NCI-H460 (cell line): ENCODE results near the gene MAJIN. TPM values are rescaled to one million over a fixed set of nuclear protein-coding genes. Genes with fewer than 3 reads are reported as not detected.

Experiments
- DNase-seq: peaks from one replicate; pipeline ENCODE4 v3.0.0-alpha.2; 2016; ENCODE audit warnings: low read depth; ENCODE audit errors: extremely low read depth
- small RNA-seq, 2 experiments: library from RNA; depleted of rRNA; stranded (forward); fragments of <200 nt; gene quantifications; one replicate each; pipeline ENCODE3, GENCODE V24; 2014
- total RNA-seq: library from RNA; depleted of rRNA; stranded (reverse); fragments of >200 nt; shearing (Covaris generic); gene quantifications from 2 replicates; pipeline ENCODE4 v1.2.3, GENCODE V29; 2014; rRNA removed

The MAJIN gene
- total RNA-seq, 1 experiment from 2014 or later, result not detected

DNA sequence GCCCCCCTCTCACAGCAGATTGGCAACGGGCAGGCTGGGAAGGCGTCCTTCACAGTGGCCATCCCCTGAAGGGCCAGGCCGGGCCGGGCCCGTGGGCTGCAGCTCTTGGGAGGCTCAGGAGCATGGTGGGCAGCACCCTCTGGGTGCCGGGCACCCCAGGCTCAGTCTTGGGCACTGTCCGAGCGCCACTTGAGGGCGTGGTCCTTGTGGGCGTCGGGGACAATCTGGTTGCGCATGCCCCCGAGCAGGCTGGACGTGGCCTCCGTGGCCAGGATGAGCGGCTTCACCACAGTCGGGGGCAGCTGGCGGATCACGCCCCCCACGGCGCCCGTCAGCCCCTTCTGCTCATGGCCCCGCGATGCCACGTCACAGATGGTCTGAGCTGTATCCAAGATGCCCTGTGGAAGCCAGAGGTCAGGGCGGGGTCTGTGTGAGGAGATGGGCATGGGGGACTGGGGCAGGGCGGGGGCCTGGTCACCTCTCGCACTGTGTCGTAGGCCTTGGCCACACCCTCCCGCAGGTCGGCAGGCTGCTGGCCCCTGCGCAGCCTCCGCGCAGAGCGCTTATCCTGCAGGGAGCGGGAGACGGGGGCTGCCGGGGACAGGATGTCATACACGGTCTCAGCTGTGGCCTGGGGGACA, 77.0 kb downstream of the MAJIN start:
- no peak for DNase-seq

GRCh38 chr11:64894070-64894811, 77.7 kb downstream of the MAJIN start:
- DNase-seq, result peak; percentile 65

GRCh38 chr11:64893194-64894069, 78.5 kb downstream of the MAJIN start:
- DNase-seq, result no peak

DNA sequence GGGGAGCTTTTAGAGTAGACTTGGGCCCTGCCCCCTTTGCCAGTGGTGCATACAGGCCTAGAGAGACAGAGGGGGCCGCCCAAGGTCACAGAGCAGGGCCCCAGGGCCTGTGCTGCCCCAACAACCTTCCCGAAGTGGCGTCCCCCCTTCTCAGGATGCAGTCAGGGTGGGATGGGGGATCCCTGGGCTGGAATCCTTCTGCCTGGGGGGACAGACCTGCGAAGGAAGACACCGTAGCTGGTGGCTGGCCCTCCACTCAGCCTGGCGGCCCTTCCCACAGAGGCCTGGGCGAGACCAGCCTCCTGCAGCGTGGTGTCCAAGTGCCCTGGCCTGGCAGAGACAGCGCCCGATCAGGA, 79.1 kb downstream of the MAJIN start:
- DNase-seq, result no peak

DNA sequence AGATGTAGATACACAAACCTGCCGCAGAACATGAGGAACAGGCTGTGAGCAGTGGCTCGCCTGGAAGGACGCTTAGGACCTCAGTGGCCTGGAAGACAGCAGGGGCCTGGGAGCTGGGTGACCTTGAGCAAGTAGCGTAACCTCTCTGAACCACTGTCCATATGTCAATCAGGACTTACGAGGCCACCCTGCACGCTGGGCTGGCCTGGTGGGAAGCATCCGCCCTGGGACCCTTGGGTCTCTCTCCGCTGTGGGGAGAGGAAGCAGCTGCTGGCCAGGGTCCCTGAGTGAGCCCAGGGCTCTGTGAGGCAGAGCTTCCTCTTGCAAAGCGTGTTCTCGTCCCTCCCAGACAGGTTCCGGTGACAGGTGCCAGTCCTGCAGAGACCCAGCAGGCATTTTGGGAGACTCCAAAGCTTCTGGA, 79.5 kb downstream of the MAJIN start:
- DNase-seq, result no peak

GRCh38 chr11:64891880-64892279, 80.0 kb downstream of the MAJIN start:
- no peak for DNase-seq

DNA sequence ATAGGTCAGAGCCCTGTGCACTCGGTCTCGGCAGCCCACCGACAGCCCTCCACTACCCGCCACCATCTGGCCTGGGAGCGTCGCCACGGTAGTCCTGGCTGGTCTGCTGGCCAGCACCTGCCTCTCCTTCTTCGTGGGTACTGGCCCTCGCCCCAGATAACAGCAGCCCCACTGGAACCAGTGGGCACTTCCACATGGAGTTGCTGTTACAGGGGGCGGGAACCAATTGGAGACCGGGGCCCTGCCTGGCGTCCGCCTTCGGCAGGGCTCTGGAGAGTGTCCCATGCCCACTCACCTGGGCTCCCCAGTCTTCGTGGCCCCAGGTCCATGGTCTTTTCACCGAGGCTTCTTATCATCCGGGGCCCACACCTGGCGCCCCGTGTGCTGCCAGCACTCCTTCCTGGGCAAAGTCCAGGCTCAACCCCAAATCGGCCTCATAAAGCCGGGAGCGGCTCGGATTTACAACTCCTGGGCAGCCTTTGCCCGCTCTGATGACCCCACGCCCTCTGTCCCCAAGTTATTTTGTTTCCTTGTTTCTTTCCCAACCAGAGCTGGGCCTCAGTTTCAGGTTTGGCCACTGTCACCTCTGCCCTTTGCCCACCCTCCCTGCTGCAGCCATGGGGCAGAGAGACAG, 80.6 kb downstream of the MAJIN start:
- DNase-seq, result no peak

- no peak for DNase-seq
Measured at GRCh38 chr11:64890522-64890939, 81.4 kb downstream of the MAJIN start.

DNA sequence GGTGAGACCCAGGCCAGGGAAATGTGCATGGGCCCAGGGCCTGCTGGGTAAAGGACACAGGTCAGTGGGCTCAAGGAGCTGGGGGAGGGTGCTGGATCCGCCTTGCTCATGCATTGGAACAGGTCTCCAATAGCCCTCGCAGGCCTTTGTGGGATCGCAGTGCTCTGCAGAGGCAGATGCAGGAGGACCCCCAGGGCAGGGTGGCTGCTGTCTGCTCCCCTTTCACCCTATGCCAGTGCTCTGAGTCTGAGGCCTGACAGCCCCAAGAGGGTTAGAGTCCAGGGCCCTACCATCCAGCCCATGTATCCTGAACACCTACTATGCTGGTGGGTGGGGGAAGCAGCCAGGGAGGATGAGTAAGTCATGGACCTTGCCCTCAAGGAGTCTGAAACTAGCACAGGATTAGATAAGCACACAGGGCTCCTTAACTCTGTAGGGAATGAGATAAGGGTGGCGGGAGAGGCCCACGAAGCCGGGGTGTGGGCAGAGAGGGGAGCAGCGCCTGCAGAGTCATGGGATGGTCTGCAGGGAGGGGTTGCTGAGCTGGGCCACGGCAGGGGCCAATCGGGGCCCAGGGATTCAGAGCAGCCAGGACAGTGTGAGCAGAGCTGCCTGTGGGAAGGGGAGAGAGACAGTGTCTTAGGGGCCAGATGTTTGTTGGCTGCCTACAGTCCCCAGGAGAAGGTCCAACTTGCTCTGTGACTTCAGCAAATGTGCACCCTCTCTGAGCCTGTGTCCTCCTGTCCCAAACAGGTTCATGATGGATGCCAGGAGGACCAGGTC, 83.0 kb downstream of the MAJIN start:
- no peak for DNase-seq

GRCh38 chr11:64888406-64888728, 83.5 kb downstream of the MAJIN start:
- no peak for DNase-seq

Small RNA genes within 50 kb of the gene (small RNA-seq; reads per million reads assigned to genes)
- gene MIR6749 (0 reads per million in 2 experiments), gene MIR6750 (0 reads per million in 2 experiments), gene MIR6879 (0 reads per million in 2 experiments)

Other genes with a start within 250 kb of the MAJIN start
- 0.05 TPM in 1 of 2 replicates, not detected in the other for gene NRXN2, start 248.9 kb downstream of the MAJIN start, total RNA-seq
- gene RASGRP2, start 228.0 kb downstream of the MAJIN start, total RNA-seq, result not detected in 2 replicates
- gene PYGM, start 212.1 kb downstream of the MAJIN start, total RNA-seq, result 0.54 TPM in 1 of 2 replicates, not detected in the other
- 72.2 and 90.0 TPM in 2 replicates for gene SF1, start 193.6 kb downstream of the MAJIN start, total RNA-seq
- gene MAP4K2, start 168.9 kb downstream of the MAJIN start, total RNA-seq, result 7.3 and 12.1 TPM in 2 replicates
- 11.8 and 14.0 TPM in 2 replicates for gene MEN1, start 161.6 kb downstream of the MAJIN start, total RNA-seq
- gene CDC42BPG, start 127.5 kb downstream of the MAJIN start, total RNA-seq, result 0.02 TPM in 1 of 2 replicates, not detected in the other
- gene EHD1, start 93.5 kb downstream of the MAJIN start, total RNA-seq, result 20.5 and 29.1 TPM in 2 replicates
- 6.5 and 7.1 TPM in 2 replicates for gene ATG2A, start 54.9 kb downstream of the MAJIN start, total RNA-seq
- gene PPP2R5B, start 47.4 kb downstream of the MAJIN start, total RNA-seq, result 6.8 and 9.7 TPM in 2 replicates
- not detected in 2 replicates for gene GPHA2, start 36.2 kb downstream of the MAJIN start, total RNA-seq
- 1.6 TPM in 2 replicates for gene BATF2, start 24.9 kb upstream of the MAJIN start, total RNA-seq
- 76.9 and 90.9 TPM in 2 replicates for gene ARL2, start 42.1 kb upstream of the MAJIN start, total RNA-seq
- gene SNX15, start 55.3 kb upstream of the MAJIN start, total RNA-seq, result 16.8 TPM in 2 replicates
- gene SAC3D1, start 69.1 kb upstream of the MAJIN start, total RNA-seq, result 8.6 and 10.1 TPM in 2 replicates
- not detected in 2 replicates for gene NAALADL1, start 86.4 kb upstream of the MAJIN start, total RNA-seq
- 20.3 and 25.2 TPM in 2 replicates for gene CDCA5, start 111.9 kb upstream of the MAJIN start, total RNA-seq
- 26.6 and 28.0 TPM in 2 replicates for gene ZFPL1, start 112.1 kb upstream of the MAJIN start, total RNA-seq
- gene VPS51, start 124.1 kb upstream of the MAJIN start, total RNA-seq, result 50.3 and 60.0 TPM in 2 replicates
- gene TM7SF2, start 139.8 kb upstream of the MAJIN start, total RNA-seq, result 4.2 and 4.6 TPM in 2 replicates
- gene ZNHIT2, start 145.6 kb upstream of the MAJIN start, total RNA-seq, result 10.3 and 12.3 TPM in 2 replicates
- 345 and 467 TPM in 2 replicates for gene FAU, start 150.0 kb upstream of the MAJIN start, total RNA-seq
- 50.8 and 62.0 TPM in 2 replicates for gene MRPL49, start 150.2 kb upstream of the MAJIN start, total RNA-seq
- gene SYVN1, start 162.4 kb upstream of the MAJIN start, total RNA-seq, result 12.9 and 15.7 TPM in 2 replicates
- gene SPDYC, start 198.1 kb upstream of the MAJIN start, total RNA-seq, result not detected in 2 replicates
- 42.2 and 46.7 TPM in 2 replicates for gene CAPN1, start 209.8 kb upstream of the MAJIN start, total RNA-seq